NCI-H446 treated with DMSO at 0.1 percent for 48 hours (cell line): ENCODE results near the gene HACD1.
"Not testable (repeated sequence)": the region's sequence is repeated elsewhere in the genome, so short reads cannot be mapped to it uniquely, and the experiment has no call there.

Experiments
- DNase-seq: peaks from one replicate; lab custom pipeline; 2025; lab: John Stamatoyannopoulos, UW

The HACD1 gene

DNA sequence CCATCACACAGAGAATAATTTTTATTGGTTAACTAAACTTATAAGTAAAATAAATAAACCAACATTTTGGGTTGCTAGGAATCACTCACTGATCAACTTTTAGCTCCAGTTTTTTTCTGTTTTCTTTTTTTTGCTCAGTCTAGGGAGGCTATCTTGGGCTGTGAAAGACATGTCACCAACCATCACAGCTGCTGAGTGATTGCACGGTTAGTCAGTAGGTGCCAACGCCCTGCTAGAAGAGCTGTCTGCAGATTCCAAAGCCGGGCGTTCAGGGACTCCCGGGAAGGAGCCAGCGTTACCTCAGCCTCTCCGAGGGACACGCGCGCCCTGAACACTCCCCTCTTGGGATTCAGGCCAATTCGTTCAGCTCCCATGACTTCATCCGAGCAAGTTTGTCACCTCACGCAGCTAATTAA lies 26.2 kb upstream of the HACD1 start:
- DNase-seq, result peak; percentile 70

DNA sequence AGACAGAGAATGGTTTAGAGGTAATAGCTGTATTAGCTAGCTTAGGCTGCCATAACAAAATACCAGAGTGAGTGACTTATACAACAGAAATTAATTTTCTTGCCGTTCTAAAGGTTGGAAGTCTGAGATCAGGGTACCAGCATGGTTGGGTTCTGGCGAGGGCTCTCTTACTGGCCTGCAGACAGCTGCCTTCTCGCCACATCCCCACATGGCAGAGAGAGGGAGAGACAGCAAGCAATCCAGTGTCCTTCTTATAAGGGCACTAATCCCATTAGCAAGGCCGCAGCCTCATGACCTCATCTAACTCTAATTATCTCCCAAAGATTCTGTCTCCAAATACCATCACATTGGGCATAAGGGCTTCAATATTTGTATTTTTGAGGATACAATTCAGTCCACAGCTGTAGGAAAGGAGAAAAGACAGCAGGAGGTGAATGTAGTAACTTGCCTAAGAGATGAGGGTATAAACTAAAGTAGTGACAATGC lies 23.2 kb upstream of the HACD1 start:
- no peak for DNase-seq

DNA sequence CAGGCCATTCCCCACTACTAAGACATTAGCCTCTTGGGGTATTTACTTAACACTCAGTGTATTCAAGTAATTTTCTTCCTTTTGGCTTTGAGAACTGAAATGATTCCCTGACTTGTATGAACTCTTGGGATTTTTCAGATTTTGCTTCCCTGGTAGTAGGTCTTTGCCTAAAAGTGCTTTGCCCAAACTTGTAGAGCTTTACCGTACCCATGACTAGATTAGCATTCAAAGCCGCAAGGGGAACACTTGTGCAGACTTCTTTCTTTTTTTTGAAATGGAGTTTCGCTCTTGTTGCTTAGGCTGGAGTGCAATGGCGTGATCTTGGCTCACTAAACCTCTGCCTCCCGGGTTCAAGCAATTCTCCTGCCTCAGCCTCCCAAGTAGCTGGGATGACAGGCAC lies 20.7 kb upstream of the HACD1 start:
- DNase-seq, result no peak

DNA sequence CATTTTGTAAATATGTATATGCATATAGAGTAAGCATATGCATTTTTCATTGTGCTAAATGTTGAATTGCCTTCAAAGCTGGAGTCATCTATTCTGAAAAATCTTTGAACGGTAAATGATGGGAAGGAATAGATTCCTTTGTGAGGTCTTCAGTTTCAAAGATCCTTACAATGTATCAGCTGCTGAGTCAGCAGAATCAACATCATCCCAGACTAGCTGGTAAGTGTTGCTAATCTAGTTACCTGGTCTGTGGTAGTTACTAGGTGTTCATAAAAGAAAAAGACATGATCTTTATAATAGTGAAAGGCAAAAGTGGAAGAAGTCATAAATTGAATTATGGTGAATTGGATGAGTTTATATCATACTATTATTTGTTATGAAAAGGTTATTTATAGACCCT lies 16.2 kb upstream of the HACD1 start:
- no peak for DNase-seq

DNA sequence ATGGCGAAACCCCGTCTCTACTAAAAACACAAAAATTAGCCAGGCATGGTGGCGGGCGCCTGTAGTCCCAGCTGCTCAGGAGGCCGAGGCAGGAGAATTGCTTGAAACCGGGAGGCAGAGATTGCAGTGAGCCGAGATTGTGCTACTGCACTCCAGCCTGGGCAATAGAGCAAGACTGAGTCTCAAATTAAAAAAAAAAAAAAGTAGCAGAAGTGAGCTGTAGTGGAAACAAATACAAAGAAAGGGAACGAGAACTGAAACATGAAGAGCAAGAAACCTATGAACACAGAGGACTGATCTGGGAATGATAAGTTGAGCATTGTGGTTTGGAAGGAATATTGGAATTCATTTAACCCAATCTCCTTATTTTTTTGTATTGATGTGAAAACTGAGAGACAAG lies 15.4 kb upstream of the HACD1 start:
- not testable (repeated sequence) for DNase-seq

DNA sequence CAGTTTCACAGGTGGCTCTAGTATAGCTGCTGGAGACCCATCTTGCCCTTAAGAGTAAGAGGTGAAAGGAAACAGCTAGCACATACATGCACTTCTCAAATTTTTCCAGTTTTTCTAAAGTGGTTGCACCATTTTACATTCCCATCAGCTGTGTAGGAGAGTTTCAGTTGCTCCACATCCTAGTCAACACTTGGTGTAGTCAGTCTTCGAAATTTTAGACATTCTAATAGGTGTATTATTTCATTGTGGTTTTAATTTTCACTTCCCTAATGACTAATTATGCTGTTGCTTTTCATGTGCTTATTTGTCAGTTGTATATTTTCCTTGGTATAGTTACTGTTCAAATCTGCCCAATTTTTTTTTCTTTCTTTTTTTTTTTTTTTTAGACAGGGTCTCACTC lies 9.5 kb upstream of the HACD1 start:
- no peak for DNase-seq

DNA sequence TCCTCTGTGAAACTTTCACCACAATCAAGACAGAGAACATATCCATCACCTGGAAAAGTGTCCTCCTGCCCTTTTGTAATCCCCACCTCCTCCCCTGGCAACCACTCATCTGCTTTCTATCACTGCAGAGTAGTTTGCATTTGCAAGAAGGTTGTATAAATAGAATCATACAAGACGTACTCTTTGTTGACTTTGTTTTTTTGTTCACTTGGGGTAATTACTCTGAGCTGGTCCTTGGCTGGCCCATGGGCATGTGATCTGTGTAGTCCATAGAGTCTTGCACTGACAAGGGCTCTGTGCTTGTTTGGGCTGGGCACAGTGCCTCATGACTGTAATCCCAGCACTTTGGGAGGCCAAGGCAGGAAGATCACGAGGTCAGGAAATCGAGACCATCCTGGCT lies 7.8 kb upstream of the HACD1 start:
- DNase-seq, result no peak

DNA sequence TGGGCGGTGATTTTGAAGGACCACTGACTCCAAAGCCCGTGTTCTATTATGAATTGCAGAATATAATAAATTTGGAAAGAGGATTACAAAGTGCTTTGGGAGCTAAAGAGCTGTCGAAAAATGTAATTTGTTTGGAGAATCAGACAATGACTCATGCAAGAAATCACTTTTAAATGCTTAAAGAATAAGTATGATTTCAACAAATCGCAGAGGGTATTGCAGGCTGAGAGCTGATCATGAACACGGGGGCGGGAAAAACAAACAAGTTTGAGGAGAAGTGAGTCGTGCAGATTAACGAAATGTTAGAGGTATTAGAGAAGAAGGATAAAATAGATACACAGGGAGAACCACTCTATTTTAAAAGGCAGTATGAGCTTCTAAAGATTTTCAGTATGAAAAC lies 4.9 kb upstream of the HACD1 start:
- no peak for DNase-seq

DNA sequence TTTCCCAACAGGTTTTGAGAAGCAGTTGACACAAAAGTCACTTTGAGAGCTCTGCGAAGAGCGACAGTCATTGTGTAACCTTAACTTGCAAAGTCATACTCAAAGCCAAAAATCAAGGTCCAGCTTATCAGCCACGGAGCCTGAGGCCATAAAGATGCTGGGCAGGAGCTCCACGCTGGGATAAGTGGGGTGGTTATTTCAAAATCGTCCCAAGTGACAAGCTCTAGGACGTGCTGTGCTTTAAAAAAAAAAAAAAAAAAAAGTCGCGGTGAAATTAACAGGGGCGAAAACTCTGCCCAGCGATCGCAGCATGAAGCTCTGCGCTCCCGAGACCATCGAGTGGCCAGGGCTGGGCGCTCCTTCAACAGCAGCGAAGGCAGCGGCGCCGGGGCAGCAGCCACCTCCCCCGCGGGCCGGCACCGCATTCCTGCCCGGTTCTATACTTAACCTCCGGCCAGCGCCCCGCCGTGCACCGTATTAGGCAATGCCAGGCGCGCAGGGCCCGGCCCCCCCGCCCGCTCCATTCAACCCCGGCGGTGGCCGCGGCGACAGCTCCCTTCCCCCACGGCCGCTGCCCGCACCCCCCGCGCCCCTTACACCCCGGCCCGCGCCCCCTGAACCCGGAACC lies 657 bp downstream of the HACD1 start:
- no peak for DNase-seq

DNA sequence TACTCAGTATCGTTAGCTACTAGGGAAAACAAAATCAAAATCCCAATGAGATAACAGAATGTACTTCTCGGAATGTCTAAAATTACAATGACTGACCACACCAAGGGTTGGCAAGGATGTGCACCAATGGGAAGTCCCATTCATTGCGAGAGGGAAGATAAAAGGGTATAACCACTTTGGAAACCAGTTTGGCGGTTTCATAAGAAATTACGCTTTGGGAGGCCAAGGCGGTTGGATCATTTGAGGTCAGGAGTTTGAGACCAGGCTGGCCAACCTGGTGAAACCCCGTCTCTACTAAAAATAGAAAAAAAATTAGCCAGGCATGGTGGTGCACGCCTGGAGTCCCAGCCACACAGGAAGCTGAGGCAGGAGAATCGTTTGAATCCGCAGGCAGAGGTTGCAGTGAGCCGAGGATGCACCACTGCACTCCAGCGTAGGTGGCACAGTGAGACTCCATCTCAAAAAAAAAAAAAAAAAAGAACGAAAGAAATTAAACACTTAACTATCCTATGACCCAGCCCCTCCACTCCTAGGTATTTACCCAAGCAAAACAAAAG lies 7.6 kb downstream of the HACD1 start:
- no peak for DNase-seq

DNA sequence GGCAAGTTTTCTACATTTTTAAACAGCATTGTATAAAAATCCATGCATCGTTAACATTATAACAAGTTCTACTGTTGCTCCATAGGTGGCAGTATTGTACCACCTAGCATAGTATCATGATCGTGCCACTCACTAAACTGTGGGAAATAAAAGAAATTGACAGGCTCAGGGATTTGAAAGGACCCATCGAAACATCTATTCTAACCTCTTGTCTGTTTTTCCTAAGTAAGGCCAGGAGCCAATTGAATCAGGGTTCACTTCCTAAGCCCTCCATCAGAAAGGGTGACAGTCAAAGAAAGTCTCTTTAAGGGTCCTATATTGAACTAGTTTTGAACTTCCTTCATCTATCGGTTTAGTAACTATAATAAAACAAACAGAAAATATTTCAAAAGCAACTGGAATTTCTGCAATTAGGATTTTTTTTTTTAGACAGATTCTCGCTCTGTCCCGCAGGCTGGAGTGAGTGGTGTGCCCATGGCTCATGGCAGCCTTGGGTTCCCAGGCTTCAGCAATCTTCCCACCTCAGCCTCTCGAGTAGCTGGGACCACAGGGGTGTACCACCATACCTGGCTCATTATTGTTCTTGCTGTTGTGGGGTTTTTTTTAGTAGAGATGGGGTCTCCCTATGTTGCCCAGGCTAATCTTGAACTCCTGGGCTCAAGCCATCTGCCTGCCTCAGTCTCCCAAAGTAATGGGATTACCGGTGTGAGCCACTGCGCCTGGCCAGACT lies 9.4 kb downstream of the HACD1 start:
- peak; percentile 49 for DNase-seq

DNA sequence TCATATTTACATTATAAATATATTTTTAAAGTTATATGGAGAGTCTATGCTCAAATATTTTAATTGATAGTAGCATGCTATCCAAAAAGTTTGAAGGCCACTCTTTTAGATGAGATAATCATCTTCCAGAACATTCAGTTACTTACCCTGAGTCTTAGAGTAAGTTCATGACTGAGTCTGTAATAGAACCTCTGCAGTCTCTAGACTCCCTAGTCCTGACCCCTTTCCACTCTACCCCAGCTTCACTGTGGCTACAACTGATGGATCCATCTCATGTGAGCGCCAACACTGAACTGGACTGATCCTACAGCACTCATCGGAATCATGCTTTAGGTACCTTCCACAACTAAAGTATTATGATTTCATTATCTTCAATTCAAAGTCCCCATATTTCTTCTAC lies 10.1 kb downstream of the HACD1 start:
- DNase-seq, result no peak

DNA sequence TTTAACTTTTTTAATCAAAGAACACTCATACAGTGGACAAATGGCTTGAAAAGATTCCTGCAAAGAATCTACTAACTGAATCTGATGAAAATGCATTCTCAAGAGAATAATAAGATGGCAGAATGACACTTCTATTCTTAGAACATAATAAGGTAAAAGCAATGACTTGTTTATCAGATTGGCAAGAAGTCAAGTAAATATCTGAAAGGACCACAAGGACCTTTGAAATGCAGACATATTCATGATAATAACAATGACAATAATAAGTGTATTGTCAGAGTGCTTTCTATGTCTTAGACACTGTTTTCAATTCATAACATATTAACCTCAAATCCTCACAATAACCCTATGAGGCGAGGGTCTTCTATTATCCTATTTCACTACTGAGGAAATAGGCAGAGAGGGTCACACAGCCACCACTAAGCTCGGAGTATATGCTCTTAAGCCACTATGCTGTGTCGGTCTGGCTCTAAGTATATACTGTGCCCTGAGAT lies 10.6 kb downstream of the HACD1 start:
- no peak for DNase-seq

DNA sequence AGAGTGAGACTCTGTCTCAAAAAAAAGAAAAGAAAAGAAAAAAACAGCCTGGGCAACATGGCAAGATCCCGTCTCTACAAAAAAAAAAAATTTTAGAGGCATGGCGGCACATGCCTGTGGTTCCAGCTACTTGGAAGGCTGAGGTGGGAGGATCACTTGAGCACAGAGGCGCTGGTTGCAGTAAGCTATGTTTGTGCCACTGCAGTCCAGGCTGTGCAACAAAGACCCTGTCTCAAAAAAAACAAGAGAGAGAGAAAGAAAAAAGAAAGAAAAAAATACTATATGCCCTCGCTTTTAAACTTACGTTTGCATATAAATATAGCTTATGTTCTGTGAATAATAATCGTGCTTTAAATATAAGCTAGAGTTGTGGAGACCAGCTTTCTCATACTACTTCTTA lies 11.2 kb downstream of the HACD1 start:
- DNase-seq, result no peak

DNA sequence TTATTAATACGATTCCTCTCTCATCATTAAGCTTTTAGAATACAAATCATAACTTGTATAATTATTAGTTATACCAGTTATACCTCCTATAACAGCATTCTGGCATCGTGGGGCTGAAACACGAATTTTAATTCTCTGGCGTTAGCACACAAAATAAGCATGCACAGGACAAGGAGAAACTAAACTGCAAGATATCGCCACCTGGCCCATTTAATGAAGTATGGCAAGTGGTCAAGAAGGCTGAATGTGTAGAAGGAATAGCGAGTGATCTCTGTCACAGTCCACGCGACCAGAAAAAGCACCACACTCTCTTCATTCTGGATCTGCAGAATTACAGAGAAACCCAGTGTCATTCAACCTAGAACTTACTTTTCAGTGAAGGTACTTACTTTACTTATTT lies 18.1 kb downstream of the HACD1 start:
- no peak for DNase-seq

DNA sequence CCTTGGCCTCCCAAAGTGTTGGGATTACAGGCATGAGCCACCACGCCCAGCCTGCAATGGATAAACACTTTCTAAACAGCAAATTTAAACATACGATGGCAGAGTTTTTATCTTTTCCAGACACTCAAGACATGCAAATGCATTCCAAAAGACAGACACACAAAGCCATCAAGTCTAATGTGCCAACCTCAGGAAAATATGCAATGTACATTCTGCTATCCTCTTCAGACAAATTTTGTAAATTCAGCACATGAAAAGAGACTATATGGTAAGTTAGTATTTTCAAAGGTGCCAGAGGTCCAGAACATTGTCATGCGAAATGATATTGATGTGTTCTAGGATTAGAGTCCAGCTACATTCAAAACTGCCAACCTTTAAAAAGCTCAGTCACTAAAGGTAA lies 19.8 kb downstream of the HACD1 start:
- no peak for DNase-seq

DNA sequence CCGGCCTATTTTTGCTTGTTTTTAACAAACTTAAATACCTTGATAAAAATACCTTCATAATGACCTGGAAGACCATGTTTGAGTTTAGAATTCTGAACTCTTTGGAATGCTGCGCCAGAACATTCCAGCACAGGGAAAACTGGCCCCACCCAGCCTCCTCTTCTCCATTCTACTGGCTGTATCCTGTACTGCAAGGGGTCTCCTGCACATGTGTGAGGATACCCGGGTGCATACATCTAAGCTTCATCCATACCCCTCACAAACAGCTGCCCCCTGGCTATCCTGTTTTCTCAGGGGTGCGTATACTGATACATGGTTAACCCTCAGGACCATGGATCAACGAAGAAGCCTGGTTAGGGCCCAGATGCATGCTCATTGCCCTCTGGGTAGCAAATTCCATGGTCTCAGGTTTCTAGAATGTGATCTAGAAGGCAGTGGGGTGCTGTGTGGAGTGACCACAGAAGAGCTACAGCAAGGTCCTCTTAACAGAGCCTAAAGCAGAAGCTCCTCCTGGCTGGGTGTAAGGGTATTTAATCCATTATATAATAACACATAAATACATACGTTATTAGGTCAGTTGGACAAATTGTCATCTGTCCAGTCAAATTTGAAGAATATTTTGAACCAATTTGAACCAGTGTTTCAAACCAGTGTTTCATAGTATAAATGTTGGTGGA lies 26.1 kb downstream of the HACD1 start:
- no peak for DNase-seq

DNA sequence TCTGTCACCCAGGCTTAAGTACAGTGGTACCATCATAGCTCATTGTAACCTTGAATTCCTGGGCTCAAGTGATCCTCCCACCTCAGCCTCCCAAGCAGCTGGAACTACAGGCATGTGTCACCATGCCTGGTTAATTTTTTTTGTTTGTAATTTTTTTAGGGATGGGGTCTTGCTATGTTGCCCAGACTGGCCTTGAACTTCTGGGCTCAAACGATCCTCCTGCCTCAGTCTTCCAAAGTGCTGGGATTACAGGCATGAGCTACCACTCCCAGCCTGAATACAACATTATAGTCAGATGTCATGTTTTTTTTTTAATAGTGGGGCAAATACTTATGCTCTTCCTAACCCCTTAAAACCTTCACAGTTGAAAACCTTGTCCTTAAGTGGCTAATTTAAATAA lies 27.9 kb downstream of the HACD1 start:
- not testable (repeated sequence) for DNase-seq

DNA sequence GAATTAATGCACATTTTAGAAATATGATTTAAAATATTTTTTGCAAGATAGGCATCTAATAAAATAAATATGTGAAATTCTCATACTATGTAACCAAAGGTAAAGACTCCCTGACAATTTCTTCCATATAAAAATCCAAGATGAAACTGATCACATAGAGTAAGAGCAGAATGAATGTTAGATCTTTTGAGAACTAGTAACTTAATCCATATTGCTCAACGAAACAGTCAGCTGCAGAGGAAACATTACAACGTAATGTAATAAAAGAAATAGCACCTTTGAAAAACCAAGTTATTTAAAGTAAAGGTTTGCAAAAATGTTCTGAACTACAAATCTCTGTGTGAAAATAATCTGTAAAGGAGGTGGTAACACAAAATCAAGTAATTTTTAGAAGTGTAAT lies 28.8 kb downstream of the HACD1 start:
- no peak for DNase-seq

DNA sequence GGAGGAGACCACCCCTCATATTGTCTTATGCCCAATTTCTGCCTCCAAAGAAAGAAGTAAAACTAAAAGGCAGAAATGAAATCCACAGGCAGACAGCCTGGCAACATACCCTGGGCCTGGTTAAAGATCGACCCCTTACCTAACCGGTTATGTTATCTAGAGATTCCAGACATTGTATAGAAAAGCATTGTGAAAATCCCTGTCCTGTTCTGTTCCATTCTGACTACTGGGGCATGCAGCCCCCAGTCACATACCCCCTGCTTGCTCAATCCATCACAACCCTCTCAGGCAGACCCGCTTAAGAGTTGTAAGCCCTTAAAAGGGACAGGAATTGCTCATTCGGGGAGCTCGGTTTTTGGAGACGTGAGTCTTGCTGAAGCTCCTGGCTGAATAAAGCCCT lies 29.9 kb downstream of the HACD1 start:
- DNase-seq, result not testable (repeated sequence)

DNA sequence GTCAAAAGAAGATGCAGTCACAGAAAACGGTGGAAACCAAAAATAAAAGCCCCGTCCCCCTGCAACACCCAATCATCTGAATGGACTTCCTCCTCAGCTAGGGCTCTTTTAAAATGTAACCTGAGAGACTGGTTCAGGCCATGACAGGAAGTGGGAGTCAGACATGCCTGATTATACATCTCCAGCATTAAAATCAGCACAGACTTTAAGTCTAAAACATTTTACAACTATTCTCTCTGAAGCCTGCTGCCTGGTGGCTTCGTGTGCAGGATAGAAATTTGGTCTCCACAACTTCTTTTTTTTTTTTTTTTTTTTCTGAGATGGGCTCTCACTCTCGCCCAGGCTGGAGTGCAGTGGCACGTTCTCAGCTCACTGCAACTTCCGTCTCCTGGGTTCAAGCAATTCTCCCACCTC lies 30.3 kb downstream of the HACD1 start:
- no peak for DNase-seq

DNA sequence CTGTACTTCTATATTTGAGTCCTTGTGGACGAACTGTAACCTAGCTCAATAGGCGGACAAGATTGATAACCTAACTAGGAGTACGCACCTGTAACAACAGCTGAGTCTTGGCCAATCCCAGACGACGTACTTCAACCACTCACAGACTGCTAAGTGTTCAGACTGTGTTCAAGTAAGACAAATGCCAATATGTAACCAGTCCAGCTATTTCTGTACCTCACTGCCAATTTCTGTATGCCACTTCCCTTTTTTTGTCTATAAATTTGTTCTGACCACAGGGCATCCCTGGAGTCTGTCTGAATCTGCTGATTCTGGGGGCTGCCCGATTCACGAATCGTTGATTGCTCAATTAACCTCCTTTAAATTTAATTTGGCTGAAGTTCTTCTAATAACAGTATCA lies 32.2 kb downstream of the HACD1 start:
- DNase-seq, result no peak

DNA sequence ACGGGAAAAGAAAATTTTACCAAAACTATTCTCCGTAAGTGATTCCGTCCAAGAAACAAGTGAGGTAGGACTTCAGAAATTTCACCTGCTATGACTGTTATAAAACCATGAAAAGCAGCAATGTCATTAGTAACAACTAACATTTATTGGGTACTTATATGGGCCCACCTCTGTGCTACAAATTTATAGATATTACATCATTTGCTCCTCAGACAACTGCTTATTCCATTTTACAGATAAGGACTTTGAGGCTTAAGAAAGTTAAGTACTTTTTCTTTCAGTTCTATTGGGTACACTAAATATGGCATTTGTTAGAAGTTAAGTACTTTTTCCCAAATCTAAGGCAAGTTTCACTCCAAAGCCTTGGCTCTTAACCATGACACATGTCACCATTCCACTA lies 36.3 kb downstream of the HACD1 start:
- no peak for DNase-seq
